GM23248 (cell line): ENCODE data around the gene TCHP. TPM values are rescaled to one million over a fixed set of nuclear protein-coding genes. Genes with fewer than 3 reads are reported as not detected.

Experiments
- DNase-seq: peaks from one replicate; pipeline ENCODE4 v3.0.0-alpha.2; 2015
- H2AFZ ChIP-seq: fragments of 200-600 bp; sonication (generic); 2 replicates; pipeline ENCODE4 v1.6.1; 2016; ENCODE audit warnings: antibody characterized with exemption
- H3F3A ChIP-seq: fragments of 200-600 bp; sonication (generic); 2 replicates; pipeline ENCODE4 v1.6.1; 2016; ENCODE audit warnings: mild to moderate bottlenecking, antibody characterized with exemption, mixed run types; ENCODE audit not compliant: insufficient read depth
- H3K27ac ChIP-seq: fragments of 200-600 bp; sonication (generic); 2 replicates; pipeline ENCODE4 v1.5.1; 2016; ENCODE audit warnings: mild to moderate bottlenecking
- H3K27me3 ChIP-seq: fragments of 200-600 bp; sonication (generic); replicated peaks from 2 replicates; pipeline ENCODE4 v1.6.1; 2016; ENCODE audit warnings: mild to moderate bottlenecking; ENCODE audit not compliant: insufficient read depth
- H3K36me3 ChIP-seq: fragments of 200-600 bp; sonication (generic); 2 replicates; pipeline ENCODE4 v1.6.1; 2016; ENCODE audit warnings: low read depth, mild to moderate bottlenecking
- H3K4me1 ChIP-seq: fragments of 200-600 bp; sonication (generic); 2 replicates; pipeline ENCODE4 v1.6.1; 2016; ENCODE audit warnings: mild to moderate bottlenecking; ENCODE audit not compliant: insufficient read depth
- H3K4me2 ChIP-seq: fragments of 200-600 bp; sonication (generic); one replicate; pipeline ENCODE4 v1.6.1; 2016; ENCODE audit warnings: mild to moderate bottlenecking; ENCODE audit not compliant: unreplicated experiment
- H3K4me3 ChIP-seq: fragments of 200-600 bp; sonication (generic); 2 replicates; pipeline ENCODE4 v1.5.1; 2016; ENCODE audit warnings: mild to moderate bottlenecking
- H3K79me2 ChIP-seq: fragments of 200-600 bp; sonication (generic); 2 replicates; pipeline ENCODE4 v1.6.1; 2016; ENCODE audit warnings: mild to moderate bottlenecking; ENCODE audit not compliant: insufficient read depth
- H3K9ac ChIP-seq: fragments of 200-600 bp; sonication (generic); 2 replicates; pipeline ENCODE4 v1.6.1; 2016; ENCODE audit warnings: mild to moderate bottlenecking
- H3K9me2 ChIP-seq: fragments of 200-600 bp; sonication (generic); 2 replicates; pipeline ENCODE4 v1.6.1; 2016; ENCODE audit warnings: mixed run types, mild to moderate bottlenecking, moderate library complexity; ENCODE audit not compliant: insufficient read depth
- H3K9me3 ChIP-seq: fragments of 200-600 bp; sonication (generic); one replicate; pipeline ENCODE4 v1.6.1; 2017; ENCODE audit warnings: low read depth
- H4K20me1 ChIP-seq: fragments of 200-600 bp; sonication (generic); 2 replicates; pipeline ENCODE4 v1.6.0; 2016; ENCODE audit not compliant: insufficient read depth
- EZH2 ChIP-seq: fragments of 200-600 bp; sonication (generic); IDR thresholded peaks from 2 replicates; pipeline ENCODE4 v1.6.1; 2018; ENCODE audit warnings: antibody characterized with exemption, mild to moderate bottlenecking; ENCODE audit not compliant: insufficient read depth, poor library complexity, severe bottlenecking
- EZH2phosphoT487 ChIP-seq: fragments of 200-600 bp; sonication (generic); IDR thresholded peaks from 2 replicates; pipeline ENCODE4 v1.6.1; 2018; ENCODE audit warnings: antibody characterized with exemption, moderate library complexity, mild to moderate bottlenecking, low read depth; ENCODE audit not compliant: insufficient read depth
- WGBS, 2 experiments: methylation state at CpG; one replicate each; pipeline ENCODE4 v1.1.6; 2015 to 2017; ENCODE audit warnings: low lambda C conversion rate in 2 of 2, low coverage in 1 of 2; ENCODE audit errors: missing lambda C conversion rate in 2 of 2; 5-methylcytosine and 5-hydroxymethylcytosine counted together
- in situ Hi-C: fragments of 300-500 bp; cut with MboI; formaldehyde crosslinking; loops from 2 replicates; pipeline ENCODE4 v1.15.0; 2020
- polyA plus RNA-seq: library from polyadenylated mRNA; unstranded; fragments of >200 nt; fragmentation: Nextera tagmentation; extraction: Ambion mirVana; gene quantifications from 2 replicates; pipeline ENCODE4 v1.2.1, GENCODE V29; 2016
- total RNA-seq: library from RNA; depleted of rRNA; stranded (reverse); fragments of >200 nt; shearing (Covaris generic); gene quantifications from 2 replicates; pipeline ENCODE4 v1.2.3, GENCODE V29; 2014

TCHP gene
- total and polyA plus RNA-seq, 2 experiments from 2014 or later = 9.7 to 11.7 TPM

GRCh38 chr12:109923481-109924245 lies 23.6 kb downstream of the TCHP start:
- H2AFZ ChIP-seq = no peak overlapping the region
- in situ Hi-C loops = no loop called here
- no peaks in the 10 kb centered on the region for H3K4me1 ChIP-seq
- 76 to 78% methylated on average over 14 to 17 of the region's 17 CpGs for WGBS, 2 experiments
- H3K27ac ChIP-seq = no peak overlapping the region
- no peak for DNase-seq
- no peaks in the 10 kb centered on the region for H3K9me2 ChIP-seq
- no peak overlapping the region for H3K4me3 ChIP-seq
- H3K9ac ChIP-seq = no peak overlapping the region
- no peaks in the 10 kb centered on the region for H3K9me3 ChIP-seq
- TF ChIP-seq EZH2phosphoT487 (no peak), EZH2 (no peak)
- H3K36me3 ChIP-seq = no peaks in the 10 kb centered on the region
- H3K4me2 ChIP-seq = no peak overlapping the region
- no peaks in the 10 kb centered on the region for H4K20me1 ChIP-seq
- no peaks in the 10 kb centered on the region for H3K27me3 ChIP-seq
- peaks cover 5% of the 10 kb centered on the region; the same call in 1 of the 2 replicates for H3F3A ChIP-seq
- no peaks in the 10 kb centered on the region for H3K79me2 ChIP-seq

- no peaks in the 10 kb centered on the region for H4K20me1 ChIP-seq
- H2AFZ ChIP-seq = no peak overlapping the region
- H3K36me3 ChIP-seq = no peaks in the 10 kb centered on the region
- H3K4me1 ChIP-seq = no peaks in the 10 kb centered on the region
- TF ChIP-seq EZH2phosphoT487 = no peak
- no peak for TF ChIP-seq EZH2
- 69 to 72% methylated on average over 18 to 20 of the region's 20 CpGs for WGBS, 2 experiments
- no peak overlapping the region for H3K27ac ChIP-seq
- H3K27me3 ChIP-seq = no peaks in the 10 kb centered on the region
- H3K4me2 ChIP-seq = no peak overlapping the region
- H3K79me2 ChIP-seq = no peaks in the 10 kb centered on the region
- no peak for DNase-seq
- in situ Hi-C loops = no loop called here
- peaks cover 5% of the 10 kb centered on the region; the same call in 1 of the 2 replicates for H3F3A ChIP-seq
- no peaks in the 10 kb centered on the region for H3K9me3 ChIP-seq
- no peak overlapping the region for H3K4me3 ChIP-seq
- H3K9ac ChIP-seq = no peak overlapping the region
- H3K9me2 ChIP-seq = no peaks in the 10 kb centered on the region
Measured at GRCh38 chr12:109925185-109925840, 25.2 kb downstream of the TCHP start.

- 94 to 100% methylated on average over 7 to 8 of the region's 8 CpGs for WGBS, 2 experiments
- Histone ChIP-seq H3K4me1 (no peaks in the 10 kb centered on the region), H3K4me3 (no peak overlapping the region), H3K9ac (no peak overlapping the region), H4K20me1 (no peaks in the 10 kb centered on the region), H3K27ac (no peak overlapping the region), H3K27me3 (no peaks in the 10 kb centered on the region), H3K9me3 (no peaks in the 10 kb centered on the region), H2AFZ (no peak overlapping the region), H3K79me2 (no peaks in the 10 kb centered on the region), H3K36me3 (no peaks in the 10 kb centered on the region; the same call in 1 of the 2 replicates), H3F3A (peaks cover 5% of the 10 kb centered on the region; the same call in 1 of the 2 replicates), H3K4me2 (no peak overlapping the region), H3K9me2 (no peaks in the 10 kb centered on the region)
- in situ Hi-C loops = no loop called here
- DNase-seq = no peak
- TF ChIP-seq EZH2 (no peak), EZH2phosphoT487 (no peak)
Measured at GRCh38 chr12:109926016-109926415, 25.9 kb downstream of the TCHP start.

- peaks cover 1% of the 10 kb centered on the region; the same call in 1 of the 2 replicates for H3K36me3 ChIP-seq
- in situ Hi-C loops = no loop called here
- no peak for TF ChIP-seq EZH2phosphoT487
- TF ChIP-seq EZH2 = no peak
- H3K4me3 ChIP-seq = no peak overlapping the region
- no peak overlapping the region for H3K27ac ChIP-seq
- H3K4me1 ChIP-seq = no peaks in the 10 kb centered on the region
- no peaks in the 10 kb centered on the region for H3K27me3 ChIP-seq
- no peaks in the 10 kb centered on the region for H4K20me1 ChIP-seq
- no peak overlapping the region for H3K4me2 ChIP-seq
- peaks cover 5% of the 10 kb centered on the region; the same call in 1 of the 2 replicates for H3F3A ChIP-seq
- H3K79me2 ChIP-seq = no peaks in the 10 kb centered on the region
- H2AFZ ChIP-seq = no peak overlapping the region
- no peaks in the 10 kb centered on the region for H3K9me2 ChIP-seq
- no peaks in the 10 kb centered on the region for H3K9me3 ChIP-seq
- no peak overlapping the region for H3K9ac ChIP-seq
- no peak for DNase-seq
- WGBS, 2 experiments = 84 to 88% methylated on average over 11 of the region's 11 CpGs
Measured at GRCh38 chr12:109926488-109927210, 26.6 kb downstream of the TCHP start.
